ENCODE data around the gene CNIH3. TPM values are rescaled to one million over a fixed set of nuclear protein-coding genes. Genes with fewer than 3 reads are reported as not detected.

CNIH3 gene
- polyA plus RNA-seq, 3 donors: 9.6 to 9.9 (median 9.8) TPM

Other genes with a start within 250 kb of the CNIH3 start
- 100 to 1,000 TPM in 1 of 3 donors, 10 to 100 TPM in 2; 94.8 to 105 (median 95.2) TPM for gene WDR26, start 181.5 kb upstream of the CNIH3 start, polyA plus RNA-seq (ENCODE audit: insufficient read length in 3 of 3)